NCI-H774 (cell line): Measurements from ENCODE around the gene DHX29.
"Not testable (repeated sequence)": the region's sequence is repeated elsewhere in the genome, so short reads cannot be mapped to it uniquely, and the experiment has no call there.

Experiments used
- DNase-seq: peaks from one replicate; lab custom pipeline; 2025; lab: John Stamatoyannopoulos, UW

DHX29 gene, protein sequence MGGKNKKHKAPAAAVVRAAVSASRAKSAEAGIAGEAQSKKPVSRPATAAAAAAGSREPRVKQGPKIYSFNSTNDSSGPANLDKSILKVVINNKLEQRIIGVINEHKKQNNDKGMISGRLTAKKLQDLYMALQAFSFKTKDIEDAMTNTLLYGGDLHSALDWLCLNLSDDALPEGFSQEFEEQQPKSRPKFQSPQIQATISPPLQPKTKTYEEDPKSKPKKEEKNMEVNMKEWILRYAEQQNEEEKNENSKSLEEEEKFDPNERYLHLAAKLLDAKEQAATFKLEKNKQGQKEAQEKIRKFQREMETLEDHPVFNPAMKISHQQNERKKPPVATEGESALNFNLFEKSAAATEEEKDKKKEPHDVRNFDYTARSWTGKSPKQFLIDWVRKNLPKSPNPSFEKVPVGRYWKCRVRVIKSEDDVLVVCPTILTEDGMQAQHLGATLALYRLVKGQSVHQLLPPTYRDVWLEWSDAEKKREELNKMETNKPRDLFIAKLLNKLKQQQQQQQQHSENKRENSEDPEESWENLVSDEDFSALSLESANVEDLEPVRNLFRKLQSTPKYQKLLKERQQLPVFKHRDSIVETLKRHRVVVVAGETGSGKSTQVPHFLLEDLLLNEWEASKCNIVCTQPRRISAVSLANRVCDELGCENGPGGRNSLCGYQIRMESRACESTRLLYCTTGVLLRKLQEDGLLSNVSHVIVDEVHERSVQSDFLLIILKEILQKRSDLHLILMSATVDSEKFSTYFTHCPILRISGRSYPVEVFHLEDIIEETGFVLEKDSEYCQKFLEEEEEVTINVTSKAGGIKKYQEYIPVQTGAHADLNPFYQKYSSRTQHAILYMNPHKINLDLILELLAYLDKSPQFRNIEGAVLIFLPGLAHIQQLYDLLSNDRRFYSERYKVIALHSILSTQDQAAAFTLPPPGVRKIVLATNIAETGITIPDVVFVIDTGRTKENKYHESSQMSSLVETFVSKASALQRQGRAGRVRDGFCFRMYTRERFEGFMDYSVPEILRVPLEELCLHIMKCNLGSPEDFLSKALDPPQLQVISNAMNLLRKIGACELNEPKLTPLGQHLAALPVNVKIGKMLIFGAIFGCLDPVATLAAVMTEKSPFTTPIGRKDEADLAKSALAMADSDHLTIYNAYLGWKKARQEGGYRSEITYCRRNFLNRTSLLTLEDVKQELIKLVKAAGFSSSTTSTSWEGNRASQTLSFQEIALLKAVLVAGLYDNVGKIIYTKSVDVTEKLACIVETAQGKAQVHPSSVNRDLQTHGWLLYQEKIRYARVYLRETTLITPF (N-terminal part only)

DNA sequence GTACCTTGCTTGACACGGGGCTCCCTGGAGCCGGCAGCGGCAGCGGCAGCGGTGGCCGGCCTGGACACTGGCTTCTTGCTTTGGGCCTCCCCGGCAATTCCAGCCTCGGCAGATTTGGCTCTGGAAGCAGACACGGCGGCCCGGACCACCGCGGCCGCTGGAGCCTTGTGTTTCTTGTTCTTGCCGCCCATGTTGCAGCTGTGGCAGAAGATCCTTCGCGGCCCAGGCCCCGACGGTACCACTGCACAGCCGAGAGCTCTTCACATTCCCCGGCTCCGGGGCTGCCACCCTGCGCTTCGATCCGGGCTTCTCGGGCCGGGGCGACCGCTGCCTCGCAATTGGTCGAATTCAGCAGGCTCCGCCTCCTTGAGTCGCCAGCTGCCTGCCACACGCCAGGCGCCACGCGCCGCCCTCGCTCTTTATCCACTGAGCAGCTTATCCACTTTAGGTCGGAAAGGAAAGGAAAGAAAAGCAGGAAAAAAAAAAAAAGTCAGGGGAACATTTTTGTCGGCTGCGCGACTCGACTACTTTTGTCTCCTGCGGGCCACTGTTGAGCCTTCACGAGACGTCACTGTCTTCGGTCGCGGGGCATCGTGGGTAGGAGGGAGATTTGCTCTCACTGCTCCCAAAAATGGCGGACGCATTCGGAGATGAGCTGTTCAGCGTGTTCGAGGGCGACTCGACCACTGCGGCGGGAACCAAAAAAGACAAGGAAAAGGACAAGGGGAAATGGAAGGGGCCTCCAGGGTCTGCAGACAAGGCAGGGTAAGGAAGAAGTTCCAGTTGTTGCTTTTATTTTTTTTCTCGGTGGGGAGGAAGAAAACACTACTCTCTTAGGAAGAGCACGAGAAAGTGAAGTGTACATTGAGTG lies at the start of gene DHX29, which contains the start of gene MTREX:
Gene DHX29 (minus strand): TSS at position 312 of the 871 bp plus-strand sequence. CDS start 121 bp downstream, at position 191.
Gene MTREX (plus strand): TSS at position 607 of the 871 bp plus-strand sequence. CDS start 25 bp downstream, at position 632.
- DNase-seq = peak; percentile 91

GRCh38 chr5:55356896-55357295 lies 49.4 kb upstream of the DHX29 start:
- DNase-seq = peak; percentile 44

DNA sequence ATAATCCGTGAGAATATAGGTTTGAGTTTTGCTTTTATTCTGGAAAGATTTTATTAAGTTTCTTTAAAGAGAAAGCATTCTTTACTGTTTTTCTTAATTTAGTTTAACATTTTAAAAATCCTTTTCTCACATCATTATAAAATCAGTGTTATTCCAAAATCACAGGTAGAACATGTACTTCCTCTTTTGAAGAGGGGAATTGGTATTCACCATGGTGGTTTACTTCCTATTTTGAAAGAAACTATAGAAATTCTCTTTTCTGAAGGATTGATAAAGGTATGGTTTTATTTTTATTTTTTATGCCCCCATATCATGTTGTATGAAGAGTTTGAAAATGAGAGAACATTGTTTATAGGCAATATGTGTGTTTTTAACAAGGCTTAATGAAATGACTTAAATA lies 43.3 kb upstream of the DHX29 start:
- no peak for DNase-seq

- no peak for DNase-seq
Measured at GRCh38 chr5:55347786-55348185, 40.3 kb upstream of the DHX29 start.

DNA sequence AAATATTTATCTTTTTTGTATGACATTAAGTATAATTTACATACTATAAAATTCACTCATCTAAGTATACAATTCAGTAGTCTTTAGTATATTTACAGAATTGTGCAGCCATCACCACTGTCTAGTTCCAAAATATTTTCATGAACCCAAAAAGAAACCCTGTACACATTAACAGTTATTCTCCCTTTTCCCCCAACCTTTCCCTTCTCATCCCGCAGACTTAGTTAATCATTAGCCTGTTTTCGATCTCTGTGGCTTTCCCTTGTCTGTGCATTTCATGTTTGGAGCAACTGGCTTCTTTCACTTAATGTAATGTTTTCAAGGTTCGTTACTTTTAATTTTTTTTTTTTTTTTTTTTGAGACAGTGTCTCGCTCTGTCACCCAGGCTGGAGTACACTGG lies 37.8 kb upstream of the DHX29 start:
- DNase-seq = no peak

DNA sequence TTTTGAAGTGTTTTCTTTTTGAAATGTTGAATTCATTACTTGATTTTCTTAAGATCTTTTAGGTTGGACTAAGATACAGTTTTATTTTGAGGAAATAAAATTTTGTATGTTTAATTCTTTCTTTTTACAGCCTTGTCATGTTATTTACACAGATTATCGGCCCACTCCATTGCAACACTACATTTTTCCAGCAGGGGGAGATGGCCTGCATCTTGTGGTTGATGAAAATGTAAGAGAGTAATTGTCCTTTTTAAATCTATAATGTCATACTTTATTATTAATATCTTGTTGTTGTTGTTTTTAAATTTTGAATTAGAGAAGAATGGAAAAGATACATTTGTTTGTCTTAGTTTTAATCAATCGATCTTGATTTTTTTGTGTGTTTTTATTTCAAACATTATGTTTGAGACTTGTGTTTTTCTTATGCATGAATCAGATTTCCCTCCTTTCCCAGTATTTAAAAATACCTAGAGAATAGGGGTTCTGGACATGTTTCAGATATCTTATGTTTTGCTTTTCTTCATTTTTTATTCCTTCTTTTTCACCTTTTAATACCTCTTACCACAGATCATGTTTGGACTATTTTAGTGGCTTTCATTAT lies 37.0 kb upstream of the DHX29 start:
- DNase-seq = peak; percentile 10

- DNase-seq = no peak
Measured at GRCh38 chr5:55343609-55344008, 36.1 kb upstream of the DHX29 start.

DNA sequence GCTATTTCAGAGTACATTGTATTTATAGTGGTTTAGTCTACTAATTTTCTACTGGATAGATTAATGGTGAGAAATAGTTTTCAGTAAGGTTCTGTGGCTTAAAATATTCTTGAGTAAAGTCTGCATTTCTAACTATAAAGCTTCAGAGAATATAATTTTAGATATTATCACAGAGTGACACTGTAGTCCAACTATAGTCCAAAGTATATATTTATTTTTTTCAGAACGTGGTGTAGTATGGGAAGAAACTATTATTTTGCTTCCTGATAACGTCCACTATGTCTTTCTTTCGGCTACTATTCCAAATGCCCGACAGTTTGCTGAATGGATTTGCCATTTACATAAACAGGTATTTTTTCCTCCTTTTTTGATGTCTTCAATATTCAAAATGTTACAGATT lies 35.6 kb upstream of the DHX29 start:
- no peak for DNase-seq

GRCh38 chr5:55338810-55339243 lies 31.3 kb upstream of the DHX29 start:
- no peak for DNase-seq

GRCh38 chr5:55338092-55338613 lies 30.7 kb upstream of the DHX29 start:
- DNase-seq = no peak

GRCh38 chr5:55333811-55334210 lies 26.3 kb upstream of the DHX29 start:
- no peak for DNase-seq

GRCh38 chr5:55333017-55333416 lies 25.5 kb upstream of the DHX29 start:
- DNase-seq = no peak

GRCh38 chr5:55331321-55331720 lies 23.8 kb upstream of the DHX29 start:
- no peak for DNase-seq

GRCh38 chr5:55327281-55327680 lies 19.8 kb upstream of the DHX29 start:
- no peak for DNase-seq

GRCh38 chr5:55325621-55326020 lies 18.1 kb upstream of the DHX29 start:
- DNase-seq = no peak

DNA sequence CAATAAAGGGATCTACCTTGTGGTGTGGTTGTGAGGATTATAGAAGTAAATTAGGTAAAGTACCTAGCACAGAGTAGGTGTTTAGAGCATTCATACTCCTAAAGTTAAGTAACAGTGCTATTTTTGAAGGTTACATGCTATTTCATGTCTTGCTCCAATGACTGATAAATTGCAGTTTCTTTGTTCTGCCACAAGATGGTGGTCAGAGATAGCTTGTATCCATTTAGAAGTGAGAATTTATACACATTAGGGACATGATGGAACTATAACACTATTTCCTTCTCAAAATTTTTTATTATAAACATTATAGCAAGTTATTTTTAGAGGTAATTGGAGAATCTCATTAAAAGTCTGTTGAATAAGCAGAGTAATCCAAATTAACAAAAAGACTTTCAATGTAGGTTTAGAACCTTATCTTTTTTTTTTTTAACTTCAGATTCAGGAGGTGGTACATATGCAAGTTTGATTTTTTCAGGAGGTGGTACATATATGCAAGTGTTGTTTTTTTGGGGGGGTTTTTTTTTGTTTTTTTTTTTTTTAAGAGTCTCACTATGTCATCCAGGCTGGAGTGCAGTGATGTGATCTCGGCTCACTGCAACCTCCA lies 17.4 kb upstream of the DHX29 start:
- DNase-seq = no peak

- no peak for DNase-seq
Measured at GRCh38 chr5:55324006-55324405, 16.5 kb upstream of the DHX29 start.

GRCh38 chr5:55320571-55320970 lies 13.1 kb upstream of the DHX29 start:
- DNase-seq = no peak

DNA sequence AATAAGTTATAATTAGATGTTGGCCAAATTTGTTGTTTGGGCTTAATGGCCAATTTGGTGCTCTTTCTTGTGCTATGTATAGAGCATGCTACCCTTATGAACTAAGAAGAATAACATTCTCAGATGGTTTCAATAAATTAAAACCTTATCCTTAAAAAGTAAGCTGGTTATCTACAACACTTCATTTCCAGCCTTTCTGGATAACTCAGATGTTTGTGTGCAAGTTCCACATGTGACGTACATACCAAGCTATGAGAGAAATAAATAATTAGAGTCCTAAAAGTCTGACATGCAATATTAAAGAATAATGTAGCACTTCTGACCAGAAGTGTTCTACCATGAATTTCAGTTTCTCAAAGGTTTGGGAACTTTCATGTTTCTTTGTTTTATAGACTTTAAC lies 12.0 kb upstream of the DHX29 start:
- no peak for DNase-seq

GRCh38 chr5:55318237-55318636 lies 10.7 kb upstream of the DHX29 start:
- not testable (repeated sequence) for DNase-seq
